GM19043 (cell line): ENCODE data around the gene SLC6A6.
"Not testable (repeated sequence)": the region's sequence is repeated elsewhere in the genome, so short reads cannot be mapped to it uniquely, and the experiment has no call there.

Source experiments
- ATAC-seq: cut with Tn5 transposase; IDR thresholded peaks from one replicate; pipeline ENCODE4 v1.9.1; 2021; ENCODE audit warnings: low read depth; ENCODE audit not compliant: unreplicated experiment

SLC6A6 gene

GRCh38 chr3:14431917-14432834 lies 29.8 kb downstream of the SLC6A6 start:
- ATAC-seq: peak; percentile 71

- no peak for ATAC-seq
Measured at GRCh38 chr3:14433106-14433505, 30.7 kb downstream of the SLC6A6 start.

GRCh38 chr3:14434126-14434497 lies 31.7 kb downstream of the SLC6A6 start:
- no peak for ATAC-seq

GRCh38 chr3:14434498-14435151 lies 32.2 kb downstream of the SLC6A6 start:
- no peak for ATAC-seq

DNA sequence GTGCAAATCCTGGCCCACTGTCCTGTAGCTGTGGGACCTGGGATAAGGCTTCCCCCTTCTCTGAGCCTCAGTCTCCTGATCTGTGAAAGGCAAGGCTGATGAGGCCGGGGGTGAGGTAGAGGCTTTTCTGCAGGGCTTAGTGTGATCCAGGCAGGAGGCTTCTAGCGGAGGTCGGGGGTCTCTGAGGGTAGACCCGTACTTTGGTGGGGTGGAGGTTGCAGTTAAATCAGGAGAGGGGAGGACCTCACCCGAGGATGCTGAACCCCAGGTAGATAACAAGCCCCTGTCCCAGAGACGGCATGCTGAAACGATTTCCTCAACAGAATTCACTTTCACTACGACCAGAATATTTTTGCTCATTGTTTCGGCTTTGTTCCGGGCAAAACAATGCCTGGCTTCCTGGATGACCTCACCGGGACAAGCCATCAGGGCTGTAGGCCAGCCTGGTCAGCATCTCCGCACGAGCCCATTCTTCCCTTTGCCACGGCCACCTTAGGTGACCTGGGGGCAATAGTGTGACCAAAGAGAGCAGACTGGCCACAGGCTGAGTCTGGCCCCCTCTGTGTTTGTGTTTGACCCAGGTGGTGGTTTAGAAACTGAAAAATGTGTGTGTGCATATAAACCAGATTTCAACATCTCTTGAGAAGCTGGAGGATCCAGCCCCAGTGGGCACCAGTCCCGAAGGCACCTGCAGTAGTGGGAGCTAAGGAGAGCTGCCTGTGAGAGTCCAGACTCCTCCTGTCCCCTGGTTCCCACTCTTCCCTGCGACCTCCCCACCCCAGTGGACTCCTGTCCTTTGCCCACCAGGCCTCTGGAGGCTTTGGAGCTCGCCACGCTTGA lies 33.0 kb downstream of the SLC6A6 start:
- no peak for ATAC-seq

- ATAC-seq: no peak
Measured at GRCh38 chr3:14436954-14437281, 34.5 kb downstream of the SLC6A6 start.

DNA sequence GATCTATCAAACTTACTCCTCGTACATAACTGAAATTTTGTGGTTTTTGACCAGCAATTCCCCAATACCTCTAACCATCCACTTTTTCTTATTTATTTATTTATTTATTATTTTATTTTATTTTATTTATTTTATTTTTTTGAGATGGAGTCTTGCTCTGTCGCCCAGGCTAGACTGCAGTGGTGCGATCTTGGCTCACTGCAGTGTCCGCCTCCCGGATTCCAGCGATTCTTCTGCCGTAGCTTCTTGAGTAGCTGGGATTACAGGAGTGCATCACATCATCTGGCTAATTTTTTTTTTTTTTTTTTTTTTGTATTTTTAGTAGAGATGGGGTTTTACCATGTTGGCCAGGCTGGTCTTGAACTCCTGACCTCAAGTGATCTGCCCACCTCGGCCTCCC lies 35.3 kb downstream of the SLC6A6 start:
- ATAC-seq: not testable (repeated sequence)

GRCh38 chr3:14438262-14438661 lies 35.9 kb downstream of the SLC6A6 start:
- ATAC-seq: no peak

DNA sequence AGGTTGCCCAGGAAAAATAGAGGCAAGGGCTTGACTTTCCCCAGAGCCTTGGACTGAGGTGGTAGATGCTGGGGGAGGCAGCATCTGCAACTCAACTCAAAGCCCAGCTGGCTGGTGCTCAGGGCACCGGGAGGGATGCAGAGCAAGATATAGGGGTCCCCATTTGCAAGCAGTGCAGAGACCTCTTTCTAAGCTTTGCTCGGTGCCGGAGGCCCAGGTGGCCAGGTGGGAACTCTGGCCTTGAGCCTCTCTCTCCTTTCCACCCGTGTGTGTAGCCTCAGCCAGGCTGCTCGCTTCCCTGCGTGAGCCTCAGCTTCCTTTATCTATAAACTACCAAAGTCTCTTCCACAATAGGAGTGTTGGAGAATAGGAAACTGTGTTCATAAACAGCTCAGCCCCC lies 36.5 kb downstream of the SLC6A6 start:
- ATAC-seq: no peak

- ATAC-seq: no peak
Measured at GRCh38 chr3:14439501-14440167, 37.2 kb downstream of the SLC6A6 start.

GRCh38 chr3:14440168-14440518 lies 37.7 kb downstream of the SLC6A6 start:
- ATAC-seq: no peak

DNA sequence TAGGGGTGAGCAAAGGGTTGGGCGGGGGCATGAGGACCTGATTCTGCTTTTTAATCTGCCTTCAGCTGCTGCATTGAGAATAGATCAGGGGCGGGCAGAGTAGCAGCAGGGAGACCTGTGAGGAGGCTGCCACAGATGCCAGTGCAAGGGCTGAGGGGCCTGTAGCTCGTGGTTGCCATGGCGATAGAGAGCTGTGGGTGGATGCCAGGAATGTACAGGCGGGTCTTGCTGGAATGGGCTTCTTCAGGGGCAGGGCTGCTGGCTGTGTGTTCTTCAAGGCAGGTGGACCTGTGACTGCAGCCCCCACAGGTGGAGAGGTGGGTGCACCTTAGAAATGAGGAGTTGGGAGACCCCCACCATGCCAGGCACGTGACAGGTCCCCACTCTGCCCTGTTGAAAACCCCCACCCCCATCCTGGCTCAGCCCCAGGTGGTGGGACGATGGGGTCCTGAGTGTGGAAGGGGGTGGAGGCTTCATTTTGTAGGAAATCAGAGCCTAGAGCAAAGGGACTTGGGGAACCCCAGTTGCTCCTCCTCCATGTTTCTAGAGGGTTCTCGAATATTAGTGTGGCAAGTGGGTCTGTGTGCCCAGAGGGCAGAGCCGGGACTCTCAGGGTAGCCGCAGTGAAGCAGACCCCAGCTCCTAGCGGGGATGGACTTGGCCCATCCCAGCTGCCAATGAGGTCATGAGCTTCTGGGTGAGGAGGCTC lies 38.3 kb downstream of the SLC6A6 start:
- ATAC-seq: no peak

DNA sequence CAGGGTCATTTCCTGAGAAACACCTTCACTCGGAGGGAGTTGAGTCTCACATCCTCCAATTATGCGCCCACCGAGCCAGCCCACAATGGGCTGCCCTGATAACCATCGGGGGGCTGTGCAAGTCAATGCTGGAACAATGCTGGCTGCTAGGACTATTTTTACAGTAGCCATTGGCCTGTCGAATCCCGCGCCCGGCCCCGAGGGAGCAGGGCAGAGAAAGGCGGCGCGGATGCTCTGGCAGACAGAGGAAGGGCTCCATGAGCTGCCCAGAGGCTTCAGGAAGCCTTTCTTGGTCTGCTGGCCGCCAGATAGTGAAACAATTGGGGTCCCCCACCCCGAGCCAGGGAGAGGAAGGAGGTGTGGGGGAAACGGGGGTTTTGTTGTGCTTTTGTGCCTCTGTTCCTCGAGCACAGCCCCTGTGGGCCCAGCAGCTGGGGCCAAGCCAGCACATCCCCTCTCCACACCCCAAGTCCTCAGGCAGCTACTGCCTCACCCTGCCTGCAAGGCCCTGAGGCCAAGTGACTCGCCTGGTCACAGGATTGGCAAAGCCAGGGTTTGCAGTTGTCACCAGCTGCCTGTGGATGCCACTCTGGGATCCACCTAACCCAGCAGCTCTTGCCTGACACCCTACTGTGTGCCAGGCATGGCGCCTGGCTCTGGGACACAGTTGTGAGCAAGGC lies 39.0 kb downstream of the SLC6A6 start:
- no peak for ATAC-seq

DNA sequence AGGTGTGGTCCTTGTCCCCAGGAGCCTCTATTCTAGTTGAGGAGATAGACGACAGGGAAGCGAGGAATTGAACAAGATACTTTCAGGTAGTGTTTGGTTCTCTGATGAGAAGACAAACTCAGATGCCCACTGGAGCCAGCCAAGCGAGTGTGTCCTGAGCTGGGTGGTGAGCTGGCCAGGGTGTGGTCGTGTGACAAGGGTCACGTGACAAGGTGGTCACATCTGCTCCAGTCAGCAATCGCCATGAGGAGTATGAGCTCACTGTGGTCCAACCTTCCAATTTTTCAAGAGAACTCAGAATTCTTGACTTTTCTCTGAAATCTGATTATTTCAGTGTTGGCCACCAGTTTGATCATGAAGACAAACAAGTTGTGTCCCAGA lies 39.5 kb downstream of the SLC6A6 start:
- ATAC-seq: no peak

DNA sequence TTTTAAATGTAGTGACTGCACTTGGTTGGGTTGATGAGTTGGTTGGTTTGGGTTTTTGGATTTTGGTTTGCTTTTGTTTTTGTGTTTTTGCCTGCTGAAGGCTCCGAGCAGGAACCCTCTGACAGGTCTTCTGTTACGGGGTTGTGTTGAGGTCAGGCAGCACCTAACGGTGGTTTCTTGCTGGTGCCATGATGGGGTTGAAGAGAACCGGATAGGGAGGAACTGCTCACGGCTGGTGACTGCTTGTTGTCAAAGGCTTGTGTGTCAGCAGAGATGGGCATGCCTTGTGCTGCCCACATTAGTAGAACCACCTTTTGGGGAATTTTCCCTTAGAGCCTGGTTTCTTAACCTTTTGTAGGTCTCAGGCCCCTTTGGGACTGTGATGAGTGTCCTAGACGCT lies 42.0 kb downstream of the SLC6A6 start:
- ATAC-seq: no peak

GRCh38 chr3:14445773-14446172 lies 43.4 kb downstream of the SLC6A6 start:
- ATAC-seq: no peak

GRCh38 chr3:14446988-14447570 lies 44.7 kb downstream of the SLC6A6 start:
- no peak for ATAC-seq

DNA sequence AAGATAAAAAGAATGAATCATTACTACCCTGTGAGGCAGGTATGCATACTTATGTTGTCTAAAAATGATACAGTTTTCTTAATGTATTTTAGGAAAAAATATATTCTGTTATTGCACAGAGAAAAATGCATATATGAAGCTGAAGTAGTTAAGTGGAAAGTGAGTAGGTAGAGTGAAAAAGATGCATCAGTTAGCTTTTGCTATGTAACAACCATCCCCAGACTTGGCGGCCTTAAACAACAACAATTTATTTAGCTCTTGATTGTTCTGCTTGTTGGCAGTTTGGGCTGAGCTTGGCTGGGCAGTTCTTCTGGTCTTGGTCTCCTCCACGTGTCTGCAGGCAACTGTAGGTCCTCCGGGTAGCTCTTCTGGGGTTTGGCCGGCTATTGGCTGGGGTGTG lies 45.7 kb downstream of the SLC6A6 start:
- no peak for ATAC-seq
